ENCODE measurements around the gene FAAP20.

DNA sequence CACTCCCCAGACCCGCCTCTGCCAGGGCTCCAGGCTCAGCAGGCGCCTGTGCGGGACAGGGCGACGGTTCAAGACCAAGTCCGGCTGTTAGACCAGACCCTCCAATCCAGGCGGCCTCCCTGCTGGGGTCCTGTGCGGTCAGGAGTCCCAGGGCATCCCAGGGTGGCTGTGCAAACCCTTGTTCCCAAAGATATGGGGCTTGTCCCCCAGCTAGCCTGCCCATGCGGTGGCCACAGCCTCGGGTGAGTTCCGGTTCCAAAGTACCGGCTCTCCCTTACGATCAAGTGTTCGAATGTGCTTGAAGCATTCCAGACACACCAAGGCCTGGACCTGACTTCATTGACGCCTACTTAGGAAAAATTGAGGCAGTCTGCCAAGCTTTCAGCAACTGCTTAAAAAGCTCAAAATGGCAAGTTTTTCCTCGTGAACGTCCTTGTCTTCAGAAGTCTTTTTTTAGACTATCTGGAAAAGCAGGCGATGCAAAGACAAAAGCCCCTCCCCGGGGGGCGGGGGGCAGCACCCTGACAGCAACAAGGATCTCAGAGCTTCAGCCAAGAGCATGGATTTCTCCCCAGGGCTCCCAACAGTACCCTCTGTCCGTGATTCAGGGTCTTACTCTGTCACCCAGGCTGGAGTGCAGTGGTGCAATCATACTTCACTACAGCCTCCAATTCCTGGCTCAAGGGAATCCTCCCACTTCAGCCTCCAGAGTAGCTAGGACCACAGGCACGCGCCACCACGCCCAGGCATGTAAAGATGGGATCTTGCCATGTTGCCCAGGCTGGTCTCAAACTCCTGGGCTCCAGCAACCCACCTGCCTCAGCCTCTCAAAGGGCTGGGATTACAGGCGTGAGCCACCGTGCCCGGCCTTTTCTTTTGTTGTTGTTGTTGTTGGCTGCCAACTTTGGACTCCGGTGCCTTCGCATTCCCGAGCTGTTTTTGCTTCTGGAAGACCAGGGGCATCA is 2.3 kb downstream of the FAAP20 start:
- TF ChIP-seq, protein P1, sequence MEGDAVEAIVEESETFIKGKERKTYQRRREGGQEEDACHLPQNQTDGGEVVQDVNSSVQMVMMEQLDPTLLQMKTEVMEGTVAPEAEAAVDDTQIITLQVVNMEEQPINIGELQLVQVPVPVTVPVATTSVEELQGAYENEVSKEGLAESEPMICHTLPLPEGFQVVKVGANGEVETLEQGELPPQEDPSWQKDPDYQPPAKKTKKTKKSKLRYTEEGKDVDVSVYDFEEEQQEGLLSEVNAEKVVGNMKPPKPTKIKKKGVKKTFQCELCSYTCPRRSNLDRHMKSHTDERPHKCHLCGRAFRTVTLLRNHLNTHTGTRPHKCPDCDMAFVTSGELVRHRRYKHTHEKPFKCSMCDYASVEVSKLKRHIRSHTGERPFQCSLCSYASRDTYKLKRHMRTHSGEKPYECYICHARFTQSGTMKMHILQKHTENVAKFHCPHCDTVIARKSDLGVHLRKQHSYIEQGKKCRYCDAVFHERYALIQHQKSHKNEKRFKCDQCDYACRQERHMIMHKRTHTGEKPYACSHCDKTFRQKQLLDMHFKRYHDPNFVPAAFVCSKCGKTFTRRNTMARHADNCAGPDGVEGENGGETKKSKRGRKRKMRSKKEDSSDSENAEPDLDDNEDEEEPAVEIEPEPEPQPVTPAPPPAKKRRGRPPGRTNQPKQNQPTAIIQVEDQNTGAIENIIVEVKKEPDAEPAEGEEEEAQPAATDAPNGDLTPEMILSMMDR (conservative IDR thresholded peaks at IDR 0.05) = no peak
- no peak for TF ChIP-seq EZH2 (IDR thresholded peaks at IDR 0.05; ENCODE audit: low read depth)

All from PC-9 (cell line).